IMR-90 (cell line): ENCODE data around the gene DYNC2H1. TPM values are rescaled to one million over a fixed set of nuclear protein-coding genes. Genes with fewer than 3 reads are reported as not detected.

Experiments used
- ATAC-seq: fragments of 200-7000 bp; cut with Tn5 transposase; 2 replicates; pipeline ENCODE4 v1.9.1; 2020; ENCODE audit warnings: low read depth, mild to moderate bottlenecking, moderate library complexity
- BruUV-seq: library from RNA; stranded (reverse); fragments of 400-500 nt; replicated peaks from 2 replicates; lab custom pipeline; 2021; lab: Mats Ljungman, UMichigan
- CTCF ChIA-PET: fragments of 300-600 bp; formaldehyde crosslinking; extraction: SDS; loops from one replicate; lab custom pipeline; 2021; ENCODE audit warnings: antibody characterized with exemption; lab: Yijun Ruan, JAX
- POLR2A ChIA-PET: fragments of 300-600 bp; sonication (Branson Sonifier 250); formaldehyde crosslinking; loops from one replicate; lab custom pipeline; 2022; ENCODE audit warnings: antibody characterized with exemption; ENCODE audit not compliant: unreplicated experiment; lab: Charles Lee
- DNase-seq: peaks from one replicate; pipeline ENCODE4 v3.0.0; 2013
- H2AFZ ChIP-seq: replicated peaks from 2 replicates; pipeline ENCODE3; 2013; ENCODE audit warnings: low read length, mild to moderate bottlenecking; ENCODE audit not compliant: poor library complexity
- H2AK5ac ChIP-seq: 2 replicates; pipeline ENCODE4 v1.6.1; 2013; ENCODE audit warnings: low read depth, low read length, inconsistent platforms
- H2AK9ac ChIP-seq: replicated peaks from 2 replicates; pipeline ENCODE3; 2013; ENCODE audit warnings: mild to moderate bottlenecking, low read depth, low read length, moderate library complexity; ENCODE audit not compliant: poor library complexity
- H2BK120ac ChIP-seq: 2 replicates; pipeline ENCODE4 v1.6.1; 2013; ENCODE audit warnings: low read depth, low read length, inconsistent platforms
- H2BK15ac ChIP-seq: 3 replicates; pipeline ENCODE4 v1.6.1; 2013; ENCODE audit warnings: low read depth, low read length, inconsistent platforms
- H2BK20ac ChIP-seq: 2 replicates; pipeline ENCODE4 v1.6.1; 2013; ENCODE audit warnings: low read depth, mild to moderate bottlenecking, inconsistent platforms, low read length, moderate library complexity
- H2BK5ac ChIP-seq: 2 replicates; pipeline ENCODE4 v1.6.1; 2013; ENCODE audit warnings: mild to moderate bottlenecking, low read depth, low read length, inconsistent platforms; ENCODE audit not compliant: poor library complexity, severe bottlenecking
- H3K14ac ChIP-seq: replicated peaks from 2 replicates; pipeline ENCODE4 v1.6.1; 2013; ENCODE audit warnings: low read depth, low read length, inconsistent platforms
- H3K18ac ChIP-seq: 2 replicates; pipeline ENCODE4 v1.6.1; 2013; ENCODE audit warnings: low read depth, low read length, control low read depth
- H3K23ac ChIP-seq: 2 replicates; pipeline ENCODE4 v1.6.1; 2013; ENCODE audit warnings: low read depth, low read length, inconsistent platforms
- H3K27ac ChIP-seq: 2 replicates; pipeline ENCODE4 v1.5.1; 2013; ENCODE audit warnings: mild to moderate bottlenecking, control low read depth, low read length; ENCODE audit not compliant: insufficient read depth
- H3K27me3 ChIP-seq: 2 replicates; pipeline ENCODE4 v1.6.1; 2013; ENCODE audit warnings: low read length; ENCODE audit not compliant: control insufficient read depth, insufficient read depth
- H3K36me3 ChIP-seq: 2 replicates; pipeline ENCODE4 v1.6.1; 2013; ENCODE audit warnings: low read length, mixed read lengths; ENCODE audit not compliant: control insufficient read depth, insufficient read depth
- H3K4ac ChIP-seq: 2 replicates; pipeline ENCODE4 v1.6.1; 2013; ENCODE audit warnings: low read depth, low read length, inconsistent platforms
- H3K4me1 ChIP-seq: 2 replicates; pipeline ENCODE4 v1.6.1; 2013; ENCODE audit warnings: low read length, mixed read lengths; ENCODE audit not compliant: control insufficient read depth, insufficient read depth
- H3K4me2 ChIP-seq: 2 replicates; pipeline ENCODE4 v1.6.1; 2013; ENCODE audit warnings: low read depth, mild to moderate bottlenecking, control low read depth, low read length, moderate library complexity
- H3K4me3 ChIP-seq: 2 replicates; pipeline ENCODE4 v1.5.1; 2013; ENCODE audit warnings: low read depth, mild to moderate bottlenecking, control low read depth, low read length, moderate library complexity; ENCODE audit not compliant: insufficient read depth
- H3K56ac ChIP-seq: 2 replicates; pipeline ENCODE4 v1.6.1; 2013; ENCODE audit warnings: low read length, inconsistent platforms; ENCODE audit not compliant: insufficient read depth; ENCODE audit errors: extremely low read depth
- H3K79me1 ChIP-seq, 2 experiments: 2 replicates each; pipeline ENCODE4 v1.6.1; 2013; ENCODE audit warnings: low read length in 2 of 2, inconsistent platforms in 1 of 2, low read depth in 1 of 2
- H3K9ac ChIP-seq: 2 replicates; pipeline ENCODE4 v1.6.1; 2013; ENCODE audit warnings: low read depth, low read length, control low read depth
- H3K9me1 ChIP-seq: 2 replicates; pipeline ENCODE4 v1.6.1; 2013; ENCODE audit warnings: low read length, inconsistent platforms; ENCODE audit not compliant: insufficient read depth
- H3K9me3 ChIP-seq: 2 replicates; pipeline ENCODE4 v1.6.1; 2013; ENCODE audit warnings: low read length; ENCODE audit not compliant: control insufficient read depth, insufficient read depth
- H4K20me1 ChIP-seq: 2 replicates; pipeline ENCODE4 v1.6.1; 2013; ENCODE audit warnings: low read length, inconsistent platforms; ENCODE audit not compliant: insufficient read depth
- H4K5ac ChIP-seq: 2 replicates; pipeline ENCODE4 v1.6.1; 2013; ENCODE audit warnings: mild to moderate bottlenecking, low read depth, low read length, control low read depth
- H4K8ac ChIP-seq, 2 experiments: 2 replicates each; pipeline ENCODE4 v1.6.1; 2013; ENCODE audit warnings: low read depth in 2 of 2, low read length in 2 of 2, control low read depth in 1 of 2, inconsistent platforms in 1 of 2
- H4K91ac ChIP-seq: 2 replicates; pipeline ENCODE4 v1.6.1; 2013; ENCODE audit warnings: low read depth, low read length, inconsistent platforms; ENCODE audit not compliant: insufficient read depth
- BHLHE40 ChIP-seq: fragments of 150-350 bp; IDR thresholded peaks from 2 replicates; pipeline ENCODE4 v1.6.1; 2016; ENCODE audit warnings: mild to moderate bottlenecking, low read depth, low read length
- CEBPB ChIP-seq: IDR thresholded peaks from 2 replicates; pipeline ENCODE4 v1.6.1; 2012; ENCODE audit warnings: low read depth, low read length, improper control_type of control experiment
- CHD1 ChIP-seq: IDR thresholded peaks from 2 replicates; pipeline ENCODE4 v1.6.1; 2012; ENCODE audit warnings: low read depth, low read length, improper control_type of control experiment
- CTCF ChIP-seq: conservative IDR thresholded peaks from 2 replicates; pipeline ENCODE4 v1.5.1; 2012; ENCODE audit warnings: mild to moderate bottlenecking, low read depth, low read length, improper control_type of control experiment
- ELK1 ChIP-seq: fragments of 150-350 bp; IDR thresholded peaks from 2 replicates; pipeline ENCODE4 v1.6.1; 2016; ENCODE audit warnings: low read depth, mild to moderate bottlenecking, low read length, moderate library complexity, borderline replicate concordance
- FOS ChIP-seq: fragments of 150-350 bp; IDR thresholded peaks from 2 replicates; pipeline ENCODE4 v1.6.1; 2016; ENCODE audit warnings: low read depth, low read length
- MAFK ChIP-seq: IDR thresholded peaks from 2 replicates; pipeline ENCODE4 v1.6.1; 2012; ENCODE audit warnings: low read depth, low read length, improper control_type of control experiment
- MAZ ChIP-seq: IDR thresholded peaks from 2 replicates; pipeline ENCODE4 v1.6.1; 2012; ENCODE audit warnings: low read depth, mild to moderate bottlenecking, low read length, improper control_type of control experiment, moderate library complexity, borderline replicate concordance
- MXI1 ChIP-seq: IDR thresholded peaks from 2 replicates; pipeline ENCODE4 v1.6.1; 2012; ENCODE audit warnings: low read depth, mild to moderate bottlenecking, low read length, moderate library complexity, borderline replicate concordance
- NFE2L2 ChIP-seq: fragments of 150-350 bp; IDR thresholded peaks from 2 replicates; pipeline ENCODE4 v1.6.1; 2016; ENCODE audit warnings: low read depth, mild to moderate bottlenecking, low read length
- POLR2A ChIP-seq: IDR thresholded peaks from 2 replicates; pipeline ENCODE4 v1.6.1; 2012; ENCODE audit warnings: mild to moderate bottlenecking, low read depth, low read length
- RAD21 ChIP-seq: IDR thresholded peaks from 2 replicates; pipeline ENCODE4 v1.6.1; 2012; ENCODE audit warnings: low read length, improper control_type of control experiment
- RFX5 ChIP-seq: IDR thresholded peaks from 2 replicates; pipeline ENCODE4 v1.8.0; 2012; ENCODE audit warnings: low read depth, mild to moderate bottlenecking, low read length, moderate library complexity
- USF2 ChIP-seq: fragments of 150-350 bp; IDR thresholded peaks from 2 replicates; pipeline ENCODE4 v1.6.1; 2017; ENCODE audit warnings: mild to moderate bottlenecking, antibody characterized with exemption, low read length, low read depth
- WGBS, 2 experiments: methylation state at CpG; one replicate each; pipeline versions ENCODE4 v1.1.5 to v1.1.7; 2013; ENCODE audit warnings: missing lambda C conversion rate in 2 of 2; ENCODE audit not compliant: insufficient read length in 1 of 2; ENCODE audit errors: extremely low coverage in 2 of 2; 5-methylcytosine and 5-hydroxymethylcytosine counted together
- dilution Hi-C: fragments of 300-500 bp; cut with HindIII; formaldehyde crosslinking; loops from one replicate; pipeline ENCODE4 v1.14.3; 2018; ENCODE audit warnings: low sequenced_read_pairs; ENCODE audit not compliant: unreplicated experiment
- in situ Hi-C: fragments of 300-500 bp; cut with MboI; formaldehyde crosslinking; loops from 3 replicates; pipeline ENCODE4 v1.14.3; 2019; ENCODE audit warnings: low sequenced_read_pairs, inconsistent platforms, mixed read lengths
- intact Hi-C: fragments of 100-400 bp; cut with micrococcal nuclease; formaldehyde crosslinking; loops from 2 replicates; pipeline ENCODE4 v1.10.0; 2022
- polyA plus RNA-seq, 3 experiments: library from polyadenylated mRNA; depleted of rRNA; stranded (reverse); fragments of >200 nt; gene quantifications; 2 replicates each; pipeline ENCODE4 v1.2.3, GENCODE V29; 2012; ENCODE audit warnings: low replicate concordance in 1 of 3
- total RNA-seq: library from RNA; depleted of rRNA; stranded (reverse); fragments of >200 nt; gene quantifications from 2 replicates; pipeline ENCODE4 v1.2.3, GENCODE V29; 2012

Gene DYNC2H1
- total and polyA plus RNA-seq, 2 of the 4 experiments (the other 2 are of a cell fraction): 5.7 to 21.0 TPM

- no peak for TF ChIP-seq BHLHE40
- TF ChIP-seq MXI1: no peak
- no peak for TF ChIP-seq CEBPB
- no peak for TF ChIP-seq RFX5
- TF ChIP-seq MAFK: no peak
- no peak for TF ChIP-seq CHD1
- no peak for TF ChIP-seq ELK1
- no peak for TF ChIP-seq POLR2A
- TF ChIP-seq USF2: no peak
- no peak for TF ChIP-seq FOS
- TF ChIP-seq NFE2L2: no peak
- TF ChIP-seq RAD21: no peak
- TF ChIP-seq CTCF: no peak
- no peak for TF ChIP-seq MAZ
- BruUV-seq: no TSS peak
- Histone ChIP-seq H2AFZ (no peak overlapping the region), H3K79me1 (no peaks in the 10 kb centered on the region), H2BK15ac (no peak overlapping the region), H4K91ac (no peak overlapping the region), H3K4ac (no peak overlapping the region), H3K4me2 (no peak overlapping the region), H4K20me1 (no peaks in the 10 kb centered on the region), H3K27ac (no peak overlapping the region), H3K23ac (no peak overlapping the region), H4K8ac (no peak overlapping the region), H3K56ac (no peak overlapping the region), H2BK120ac (no peak overlapping the region), H3K27me3 (no peaks in the 10 kb centered on the region), H3K14ac (no peak overlapping the region), H3K9me3 (no peaks in the 10 kb centered on the region), H2BK5ac (no peak overlapping the region), H3K36me3 (no peaks in the 10 kb centered on the region), H2AK9ac (no peak overlapping the region), H3K4me1 (peaks cover 4% of the 10 kb centered on the region; the same call in 1 of the 2 replicates), H3K9me1 (no peaks in the 10 kb centered on the region), H3K4me3 (no peak overlapping the region), H3K9ac (no peak overlapping the region), H2AK5ac (no peak overlapping the region), H2BK20ac (no peak overlapping the region), H4K5ac (no peak overlapping the region), H3K18ac (no peak overlapping the region)
- intact Hi-C loops: no loop called here
- ChIA-PET CTCF (no interaction called here), POLR2A (no interaction called here)
- in situ Hi-C loops: no loop called here
- no peak for DNase-seq
- no CpG with 5 or more reads among the region's 6 CpGs for WGBS, 2 experiments
- dilution Hi-C loops: no loop called here
- no peak for ATAC-seq
Observed at GRCh38 chr11:103398829-103399228, 289.6 kb downstream of the DYNC2H1 start.
